Testis (tissue), 3 donors: ENCODE measurements around the gene CPVL. TPM values are rescaled to one million over a fixed set of nuclear protein-coding genes. Genes with fewer than 3 reads are reported as not detected.

Source experiments
- DNase-seq: peaks from one replicate; pipeline ENCODE4 v3.0.0-alpha.2; 2019
- H3K27ac ChIP-seq, 2 donors: fragments of 200-600 bp; sonication (generic); one replicate each; pipeline ENCODE4 v1.5.1; 2019
- H3K27me3 ChIP-seq: fragments of 200-600 bp; sonication (generic); one replicate; pipeline ENCODE4 v1.5.1; 2019
- H3K36me3 ChIP-seq: fragments of 200-600 bp; sonication (generic); one replicate; pipeline ENCODE4 v1.5.1; 2017; ENCODE audit warnings: low read depth; ENCODE audit errors: missing control alignments
- H3K4me1 ChIP-seq: fragments of 200-600 bp; sonication (generic); one replicate; pipeline ENCODE4 v1.5.1; 2019
- H3K4me3 ChIP-seq, 2 donors: fragments of 200-600 bp; sonication (generic); one replicate each; pipeline ENCODE4 v1.5.1; 2017 to 2019
- H3K9me3 ChIP-seq: fragments of 200-600 bp; sonication (generic); one replicate; pipeline ENCODE4 v1.5.1; 2017
- POLR2A ChIP-seq: fragments of 450-650 bp; IDR thresholded peaks from one replicate; pipeline ENCODE4 v1.6.1; 2017; ENCODE audit warnings: antibody characterized with exemption, mild to moderate bottlenecking, moderate library complexity
- WGBS, 2 donors: methylation state at CpG; one replicate each; pipeline ENCODE4 v1.1.5; 2018; 5-methylcytosine and 5-hydroxymethylcytosine counted together
- intact Hi-C: fragments of 100-400 bp; cut with DNase I; formaldehyde crosslinking; loops from one replicate; pipeline ENCODE4 v1.15.1; 2023; ENCODE audit warnings: low total_unique reads
- polyA plus RNA-seq: library from polyadenylated mRNA; stranded (reverse); fragments of 350-450 nt; fragmentation: Illumina TruSeq; extraction: RNeasy Lipid Tissue Mini Kit (QIAGEN cat#74804); gene quantifications from one replicate; pipeline ENCODE4 v1.2.3, GENCODE V29; 2014; ENCODE audit warnings: low read depth, low replicate concordance; ENCODE audit not compliant: insufficient read depth
- total RNA-seq, 2 donors: library from RNA; depleted of rRNA; stranded (reverse); fragments of >200 nt; gene quantifications; one replicate each; pipeline ENCODE4 v1.2.3, GENCODE V29; 2016
- TF ChIP-seq, protein P1 (sequence below), 3 experiments: fragments of 450-650 bp in 2 of 3; fragments of 200-600 bp in 1 of 3; sonication (generic) in 1 of 3; IDR thresholded peaks; one replicate each; pipeline ENCODE4 v1.5.1; 2016 to 2019; ENCODE audit warnings: antibody characterized with exemption in 3 of 3, mild to moderate bottlenecking in 2 of 3, moderate library complexity in 1 of 3

The CPVL gene
- total and polyA plus RNA-seq, 3 donors from 2014 or later, result 26.6 to 55.1 (median 51.1) TPM

DNA sequence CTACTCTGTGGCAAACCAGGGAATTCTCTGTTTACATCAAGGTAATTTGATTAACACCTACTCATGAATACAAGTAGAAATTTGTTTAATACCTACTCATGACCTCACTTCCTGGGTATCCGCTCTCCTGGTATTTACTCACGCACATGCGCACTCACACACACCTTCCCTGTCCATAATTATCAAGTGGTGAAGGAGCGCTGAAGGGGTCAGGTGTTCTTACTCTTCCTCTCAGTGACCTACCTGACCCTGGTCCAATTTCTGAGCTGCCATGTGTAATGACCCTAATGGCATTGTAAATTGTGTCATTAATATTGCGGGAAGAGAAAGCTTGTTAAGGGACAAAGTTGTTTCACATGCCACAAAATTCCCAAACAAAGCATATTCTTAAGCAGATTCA is 146.9 kb downstream of the CPVL start:
- WGBS, 2 donors, result 91 to 92% methylated on average over 5 of the region's 5 CpGs
- DNase-seq, result no peak
- no peaks in the 10 kb centered on the region for H3K36me3 ChIP-seq
- H3K9me3 ChIP-seq, result no peaks in the 10 kb centered on the region
- no peak for TF ChIP-seq POLR2A
- TF ChIP-seq, protein P1, sequence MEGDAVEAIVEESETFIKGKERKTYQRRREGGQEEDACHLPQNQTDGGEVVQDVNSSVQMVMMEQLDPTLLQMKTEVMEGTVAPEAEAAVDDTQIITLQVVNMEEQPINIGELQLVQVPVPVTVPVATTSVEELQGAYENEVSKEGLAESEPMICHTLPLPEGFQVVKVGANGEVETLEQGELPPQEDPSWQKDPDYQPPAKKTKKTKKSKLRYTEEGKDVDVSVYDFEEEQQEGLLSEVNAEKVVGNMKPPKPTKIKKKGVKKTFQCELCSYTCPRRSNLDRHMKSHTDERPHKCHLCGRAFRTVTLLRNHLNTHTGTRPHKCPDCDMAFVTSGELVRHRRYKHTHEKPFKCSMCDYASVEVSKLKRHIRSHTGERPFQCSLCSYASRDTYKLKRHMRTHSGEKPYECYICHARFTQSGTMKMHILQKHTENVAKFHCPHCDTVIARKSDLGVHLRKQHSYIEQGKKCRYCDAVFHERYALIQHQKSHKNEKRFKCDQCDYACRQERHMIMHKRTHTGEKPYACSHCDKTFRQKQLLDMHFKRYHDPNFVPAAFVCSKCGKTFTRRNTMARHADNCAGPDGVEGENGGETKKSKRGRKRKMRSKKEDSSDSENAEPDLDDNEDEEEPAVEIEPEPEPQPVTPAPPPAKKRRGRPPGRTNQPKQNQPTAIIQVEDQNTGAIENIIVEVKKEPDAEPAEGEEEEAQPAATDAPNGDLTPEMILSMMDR (IDR thresholded peaks at IDR 0.05), result no peak
- no peaks in the 10 kb centered on the region for H3K27me3 ChIP-seq
- H3K27ac ChIP-seq, result no peak overlapping the region
- no peak overlapping the region for H3K4me3 ChIP-seq
- intact Hi-C loops, result no loop called here
- no peaks in the 10 kb centered on the region for H3K4me1 ChIP-seq

DNA sequence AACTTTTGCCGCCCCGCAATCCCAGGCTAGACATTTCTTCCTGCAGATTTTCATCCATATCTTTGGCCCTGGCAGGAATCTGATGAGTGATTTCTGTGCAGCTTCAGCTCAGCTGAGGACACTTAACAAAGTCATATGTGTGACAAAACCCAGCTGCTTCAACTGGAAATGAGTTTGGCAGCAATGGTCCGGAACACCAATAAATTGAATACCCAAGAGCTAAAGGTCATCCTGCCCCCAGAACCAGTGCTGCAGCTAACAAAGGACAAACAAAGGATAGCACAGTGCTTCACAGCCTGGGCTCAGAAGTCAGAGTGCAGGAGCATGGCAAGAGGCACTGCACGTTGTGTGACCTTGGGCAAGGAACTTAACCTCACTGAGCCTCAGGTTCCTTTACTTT is 148.2 kb downstream of the CPVL start:
- WGBS, 2 donors, result 68 to 73% methylated on average over 4 of the region's 4 CpGs
- H3K9me3 ChIP-seq, result no peaks in the 10 kb centered on the region
- DNase-seq, result no peak
- H3K27me3 ChIP-seq, result no peaks in the 10 kb centered on the region
- no peaks in the 10 kb centered on the region for H3K4me1 ChIP-seq
- intact Hi-C loops, result no loop called here
- TF ChIP-seq, protein P1 (IDR thresholded peaks at IDR 0.05), result no peak
- TF ChIP-seq POLR2A, result no peak
- H3K36me3 ChIP-seq, result no peaks in the 10 kb centered on the region
- no peak overlapping the region for H3K27ac ChIP-seq
- no peak overlapping the region for H3K4me3 ChIP-seq

GRCh38 chr7:28996836-28997235 is 149.5 kb downstream of the CPVL start:
- no peaks in the 10 kb centered on the region for H3K36me3 ChIP-seq
- H3K4me3 ChIP-seq, result no peak overlapping the region
- H3K4me1 ChIP-seq, result no peaks in the 10 kb centered on the region
- H3K27ac ChIP-seq, result no peak overlapping the region
- H3K27me3 ChIP-seq, result no peaks in the 10 kb centered on the region
- H3K9me3 ChIP-seq, result no peaks in the 10 kb centered on the region
- TF ChIP-seq, protein P1 (IDR thresholded peaks at IDR 0.05), result no peak
- TF ChIP-seq POLR2A, result no peak
- 70 to 85% methylated on average over 6 of the region's 6 CpGs for WGBS, 2 donors
- DNase-seq, result no peak
- intact Hi-C loops, result no loop called here

DNA sequence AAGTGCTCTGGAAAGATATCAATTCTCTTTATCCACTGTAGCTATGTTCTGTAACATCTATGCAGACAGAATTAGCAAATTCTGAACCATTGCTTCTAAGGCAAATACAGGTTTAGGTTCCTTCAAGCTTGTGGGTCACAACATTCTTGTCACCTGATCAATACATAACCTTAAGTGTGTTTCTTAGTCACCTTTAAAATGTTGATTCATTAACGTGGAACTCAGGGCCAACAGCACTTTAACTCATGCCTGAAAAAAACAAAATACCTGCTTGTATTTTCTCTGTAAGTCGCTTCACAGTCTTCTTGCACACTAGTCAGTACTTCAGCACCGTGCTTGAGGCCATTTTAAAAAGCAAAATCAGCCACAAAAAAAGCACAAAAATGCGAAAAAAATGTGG is 153.0 kb downstream of the CPVL start:
- intact Hi-C loops, result no loop called here
- 71 to 88% methylated on average over 4 of the region's 4 CpGs for WGBS, 2 donors
- Histone ChIP-seq H3K27me3 (no peaks in the 10 kb centered on the region), H3K9me3 (no peaks in the 10 kb centered on the region), H3K4me1 (no peaks in the 10 kb centered on the region), H3K4me3 (no peak overlapping the region), H3K36me3 (no peaks in the 10 kb centered on the region), H3K27ac (no peak overlapping the region)
- TF ChIP-seq, protein P1 (IDR thresholded peaks at IDR 0.05), result no peak
- TF ChIP-seq POLR2A, result no peak
- no peak for DNase-seq

GRCh38 chr7:28992798-28993197 is 153.5 kb downstream of the CPVL start:
- intact Hi-C loops, result no loop called here

More at GRCh38 chr7:28992798-28993197, 153.5 kb downstream of the CPVL start:
- WGBS, 2 donors, result 63% methylated on average over 1 of the region's 1 CpG
- H3K9me3 ChIP-seq, result no peaks in the 10 kb centered on the region
- H3K4me1 ChIP-seq, result no peaks in the 10 kb centered on the region
- H3K4me3 ChIP-seq, result no peak overlapping the region
- no peak overlapping the region for H3K27ac ChIP-seq
- DNase-seq, result no peak
- TF ChIP-seq, protein P1 (IDR thresholded peaks at IDR 0.05), result no peak
- TF ChIP-seq POLR2A, result no peak
- H3K36me3 ChIP-seq, result no peaks in the 10 kb centered on the region
- no peaks in the 10 kb centered on the region for H3K27me3 ChIP-seq
